Measurements from ENCODE around the gene SOX21.
"Not testable (repeated sequence)": the region's sequence is repeated elsewhere in the genome, so short reads cannot be mapped to it uniquely, and the experiment has no call there.

Gene SOX21

GRCh38 chr13:94712287-94712811, at the start of gene SOX21:
Gene SOX21 (minus strand): TSS chr13:94712545. CDS start chr13:94712049, 496 bp downstream.
- no peak for DNase-seq (ENCODE audit: low read depth in 2 of 2)

- DNase-seq (ENCODE audit: low read depth in 2 of 2), result no peak
Measured at GRCh38 chr13:94761407-94761806, 49.1 kb upstream of the SOX21 start.

- no peak for DNase-seq (ENCODE audit: low read depth in 2 of 2)
Measured at GRCh38 chr13:94759120-94759728, 46.9 kb upstream of the SOX21 start.

GRCh38 chr13:94758436-94758960, 46.2 kb upstream of the SOX21 start:
- no peak for DNase-seq (ENCODE audit: low read depth in 2 of 2)

- DNase-seq (ENCODE audit: low read depth in 2 of 2), result no peak
Measured at GRCh38 chr13:94753327-94753726, 41.0 kb upstream of the SOX21 start.

GRCh38 chr13:94749162-94749561, 36.8 kb upstream of the SOX21 start:
- DNase-seq (ENCODE audit: low read depth in 2 of 2), result no peak

GRCh38 chr13:94739235-94739634, 26.9 kb upstream of the SOX21 start:
- no peak for DNase-seq (ENCODE audit: low read depth in 2 of 2)

GRCh38 chr13:94731028-94731427, 18.7 kb upstream of the SOX21 start:
- no peak for DNase-seq (ENCODE audit: low read depth in 2 of 2)

- DNase-seq (ENCODE audit: low read depth in 2 of 2), result not testable (repeated sequence)
Measured at GRCh38 chr13:94729941-94730340, 17.6 kb upstream of the SOX21 start.

- no peak for DNase-seq (ENCODE audit: low read depth in 2 of 2)
Measured at GRCh38 chr13:94726425-94726824, 14.1 kb upstream of the SOX21 start.

GRCh38 chr13:94722609-94723345, 10.4 kb upstream of the SOX21 start:
- no peak for DNase-seq (ENCODE audit: low read depth in 2 of 2)

GRCh38 chr13:94718697-94719096, 6.4 kb upstream of the SOX21 start:
- DNase-seq (ENCODE audit: low read depth in 2 of 2), result not testable (repeated sequence)

GRCh38 chr13:94717916-94718315, 5.6 kb upstream of the SOX21 start:
- no peak for DNase-seq (ENCODE audit: low read depth in 2 of 2)

- DNase-seq (ENCODE audit: low read depth in 2 of 2), result no peak
Measured at GRCh38 chr13:94716016-94716415, 3.7 kb upstream of the SOX21 start.

GRCh38 chr13:94713561-94714182, 1.3 kb upstream of the SOX21 start:
- no peak for DNase-seq (ENCODE audit: low read depth in 2 of 2)

- no peak for DNase-seq (ENCODE audit: low read depth in 2 of 2)
Measured at GRCh38 chr13:94712812-94713560, 641 bp upstream of the SOX21 start.

- DNase-seq (ENCODE audit: low read depth in 2 of 2), result peak in 1 of 2 donors; percentile 10
Measured at GRCh38 chr13:94711561-94712286, 621 bp downstream of the SOX21 start.

GRCh38 chr13:94710881-94711560, 1.3 kb downstream of the SOX21 start:
- DNase-seq (ENCODE audit: low read depth in 2 of 2), result no peak

GRCh38 chr13:94710065-94710781, 2.1 kb downstream of the SOX21 start:
- DNase-seq (ENCODE audit: low read depth in 2 of 2), result no peak

All from stimulated activated CD8-positive, alpha-beta memory T cell treated with anti-CD3 and anti-CD28 coated beads, Interleukin-15, amount 100 ng/mL, for 48 hours (primary cell).